Femur (tissue), 1 donor: ENCODE measurements around the gene SUFU.

Experiments used
- DNase-seq: peaks from one replicate; pipeline ENCODE4 v3.0.0-alpha.2; 2017

SUFU gene

GRCh38 chr10:102621443-102622325, 117.9 kb downstream of the SUFU start:
- DNase-seq: peak; percentile 54

GRCh38 chr10:102624094-102624493, 120.3 kb downstream of the SUFU start:
- no peak for DNase-seq

DNA sequence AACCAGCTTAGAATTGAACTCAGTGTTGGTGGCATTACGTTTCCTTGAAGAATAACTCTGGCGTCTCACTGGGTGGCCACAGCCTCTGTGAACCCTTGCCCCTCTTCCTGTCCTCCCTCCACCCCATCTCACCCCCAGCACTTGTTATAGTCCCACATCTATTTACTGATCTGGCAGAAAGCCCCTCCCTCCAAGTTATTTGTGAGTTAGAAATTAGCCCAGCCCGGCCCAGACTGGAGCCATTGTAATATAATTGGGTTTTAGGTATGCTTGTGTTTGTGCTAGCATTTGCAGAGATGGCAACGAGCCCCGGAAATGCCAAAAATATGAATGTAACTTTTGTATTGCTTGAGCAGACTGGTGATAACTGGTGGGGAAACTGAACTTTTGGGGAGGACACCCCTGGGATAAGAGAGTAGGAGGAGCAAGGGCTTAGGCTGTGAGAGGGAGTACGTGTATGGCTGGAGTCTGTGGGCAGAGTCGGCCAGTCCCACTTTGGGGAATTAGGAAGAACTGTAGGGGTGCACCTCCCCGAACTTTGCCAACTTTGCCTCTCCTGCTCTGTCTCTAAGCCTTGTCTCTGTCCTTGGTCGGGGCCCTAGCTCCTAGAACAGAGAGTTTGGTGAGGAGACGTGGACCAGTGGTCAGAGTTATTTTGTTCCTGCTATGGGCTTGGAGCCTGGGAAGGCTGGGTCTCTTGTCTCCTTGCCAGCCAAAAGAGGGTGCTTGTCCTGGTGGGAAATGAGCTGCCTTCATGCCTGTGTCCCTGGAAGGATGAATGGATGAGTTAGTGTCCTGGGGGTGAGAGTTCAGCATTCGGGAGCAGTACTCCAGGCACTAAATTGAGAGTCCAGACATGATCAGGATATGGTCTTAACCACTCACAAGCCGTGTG, 121.2 kb downstream of the SUFU start:
- DNase-seq: no peak

DNA sequence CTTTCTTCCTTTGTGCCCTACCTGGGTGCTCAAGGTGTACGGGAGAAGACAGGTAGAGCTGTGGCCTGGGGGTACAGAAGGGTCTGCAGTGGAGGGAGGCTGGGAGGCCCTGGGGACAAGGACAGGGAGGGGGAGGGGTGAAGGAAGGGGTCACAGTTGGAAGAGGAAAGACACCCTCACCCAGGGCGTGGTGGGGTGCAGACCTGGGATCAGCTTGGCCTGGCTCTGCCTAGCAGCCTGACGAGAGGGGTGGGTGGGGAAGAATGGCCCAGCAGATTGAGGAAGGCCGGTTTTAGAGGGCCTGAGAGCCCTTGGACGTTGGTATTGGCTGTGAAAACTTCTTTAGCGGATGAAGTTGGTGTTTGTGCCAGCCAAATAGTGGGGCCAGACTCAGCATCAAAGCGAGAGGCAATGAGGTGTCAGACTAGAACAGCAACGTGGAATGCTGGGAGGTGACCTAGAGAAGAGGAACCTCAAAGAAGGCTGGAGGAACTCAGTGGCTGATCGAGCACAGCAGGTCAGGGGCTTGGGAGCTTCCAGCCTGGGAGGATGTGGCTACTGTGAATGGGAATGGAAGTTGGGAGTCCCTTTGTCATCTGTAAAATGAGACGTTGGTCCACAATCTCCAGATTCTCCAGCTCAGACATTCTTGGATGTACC, 122.4 kb downstream of the SUFU start:
- no peak for DNase-seq

GRCh38 chr10:102627291-102627735, 123.5 kb downstream of the SUFU start:
- DNase-seq: peak; percentile 46

- peak; percentile 60 for DNase-seq
Measured at GRCh38 chr10:102627736-102628293, 124.0 kb downstream of the SUFU start.

DNA sequence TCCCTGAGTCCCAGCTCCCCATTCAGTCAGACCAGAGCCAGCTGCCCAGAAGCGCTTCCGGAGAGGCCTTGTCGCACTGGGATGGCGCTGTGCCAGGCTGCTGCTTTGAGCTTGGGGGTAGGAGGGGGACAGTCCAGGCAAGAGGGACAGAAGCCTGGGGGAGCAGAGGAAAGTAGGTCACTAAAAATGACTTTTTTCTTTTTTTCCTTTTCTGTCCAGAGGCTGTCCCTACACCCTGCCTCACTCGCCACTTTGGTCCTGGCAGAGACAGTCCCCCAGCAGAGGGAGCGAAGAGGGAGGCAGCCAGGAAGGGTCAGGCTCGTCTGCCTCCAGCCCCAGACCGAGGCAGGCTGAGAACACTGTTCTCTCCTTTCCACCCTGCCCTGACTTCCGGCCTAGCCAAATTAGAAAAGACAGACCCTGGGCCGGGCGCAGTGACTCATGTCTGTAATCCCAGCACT, 124.7 kb downstream of the SUFU start:
- peak; percentile 76 for DNase-seq

DNA sequence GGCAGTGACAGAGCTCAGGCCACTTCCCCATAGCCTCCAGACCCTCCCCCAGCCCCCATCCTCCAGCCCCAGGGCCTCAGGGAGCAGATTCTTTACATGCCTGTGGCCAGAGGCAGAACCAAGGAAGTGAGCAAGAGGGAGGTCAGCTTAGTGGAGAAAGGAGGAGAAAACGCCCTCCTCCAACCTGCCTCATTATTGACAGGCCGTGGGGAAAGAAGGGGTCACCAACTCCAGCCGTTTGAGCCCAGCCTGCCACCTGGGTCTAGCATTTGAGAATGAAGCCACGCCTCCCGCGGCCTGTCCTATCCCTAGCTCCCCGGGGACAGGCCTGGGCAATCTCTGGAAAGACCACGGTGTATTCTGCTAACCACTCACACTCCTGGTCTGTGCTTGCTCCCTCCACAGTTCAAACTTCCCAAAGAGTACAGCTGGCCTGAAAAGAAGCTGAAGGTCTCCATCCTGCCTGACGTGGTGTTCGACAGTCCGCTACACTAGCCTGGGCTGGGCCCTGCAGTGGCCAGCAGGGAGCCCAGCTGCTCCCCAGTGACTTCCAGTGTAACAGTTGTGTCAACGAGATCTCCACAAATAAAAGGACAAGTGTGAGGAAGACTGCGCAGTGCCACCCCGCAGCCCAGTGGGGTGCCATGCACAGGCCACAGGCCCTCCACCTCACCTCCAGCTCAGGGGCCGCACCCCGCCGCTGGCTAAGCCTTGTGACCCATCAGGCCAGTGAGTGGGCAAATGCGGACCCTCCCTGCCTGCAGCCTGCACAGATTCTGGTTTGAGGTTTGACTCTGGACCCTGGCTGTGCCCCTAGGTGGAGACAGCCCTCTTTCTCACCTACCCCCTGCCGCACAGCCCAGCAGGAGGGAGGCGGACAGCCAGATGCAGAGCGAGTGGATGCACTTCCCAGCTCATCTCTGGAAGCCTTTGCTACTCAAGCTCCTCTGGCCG, 126.2 kb downstream of the SUFU start:
- peak; percentile 68 for DNase-seq

DNA sequence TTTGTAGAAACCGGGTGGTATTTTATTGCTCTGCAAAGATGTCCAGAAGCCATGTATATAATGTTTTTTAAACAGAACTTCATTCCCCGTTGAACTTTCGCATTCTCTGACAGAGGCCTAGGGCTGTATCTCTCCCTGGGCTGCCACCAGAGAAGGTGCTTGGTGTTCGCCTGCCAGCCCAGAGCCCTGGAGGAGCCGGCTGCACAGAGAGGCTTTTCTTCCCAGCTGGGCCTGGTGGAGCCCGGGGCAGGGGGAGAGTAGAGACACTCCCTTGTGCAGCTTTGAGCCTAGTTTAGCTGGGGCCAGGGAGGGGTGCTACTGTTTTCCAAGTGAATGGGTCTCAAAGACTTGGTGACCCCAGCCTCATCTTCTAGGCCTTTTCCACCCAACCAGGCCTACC, 126.9 kb downstream of the SUFU start:
- no peak for DNase-seq

DNA sequence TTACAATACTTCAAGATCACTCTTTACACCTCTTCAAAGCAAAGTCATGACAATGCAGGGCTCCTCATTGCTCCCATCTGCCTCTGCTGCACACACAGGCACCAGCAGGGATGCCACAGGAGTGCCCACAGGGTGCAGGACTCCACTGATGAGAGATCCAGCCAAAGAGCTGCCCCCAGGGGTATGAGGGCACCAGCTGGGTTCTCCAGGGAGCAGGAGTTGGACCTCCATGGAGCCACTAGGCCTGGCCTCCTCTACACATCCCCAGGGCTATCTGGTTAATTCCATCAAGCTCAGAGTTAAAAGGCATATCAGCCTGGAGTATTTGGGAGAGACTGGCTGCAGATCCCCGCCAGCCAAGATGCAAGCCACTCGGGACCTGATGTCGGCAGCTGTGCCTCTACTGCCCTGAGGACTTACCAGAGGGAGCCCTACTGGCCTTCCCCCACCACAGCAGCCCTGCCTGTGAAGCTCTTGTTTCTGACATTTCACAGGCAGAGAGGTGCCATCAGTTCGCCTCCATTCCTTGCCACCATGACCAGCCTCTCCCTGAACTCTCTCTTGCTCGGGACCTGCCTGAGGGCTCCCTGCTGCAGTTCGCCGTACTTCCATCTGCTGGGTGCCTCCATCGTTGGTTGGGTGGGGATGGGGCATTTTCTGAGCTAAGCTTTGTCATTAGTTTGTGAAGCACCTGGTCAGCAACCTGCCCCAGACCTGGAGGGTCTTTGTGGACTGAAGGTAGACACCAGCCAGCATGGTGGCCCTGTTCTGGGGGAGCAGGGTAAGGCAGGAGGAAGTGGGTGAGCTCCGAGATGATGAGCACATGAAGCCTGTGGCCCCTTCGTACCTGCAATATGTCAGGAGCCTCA, 128.0 kb downstream of the SUFU start:
- no peak for DNase-seq

DNA sequence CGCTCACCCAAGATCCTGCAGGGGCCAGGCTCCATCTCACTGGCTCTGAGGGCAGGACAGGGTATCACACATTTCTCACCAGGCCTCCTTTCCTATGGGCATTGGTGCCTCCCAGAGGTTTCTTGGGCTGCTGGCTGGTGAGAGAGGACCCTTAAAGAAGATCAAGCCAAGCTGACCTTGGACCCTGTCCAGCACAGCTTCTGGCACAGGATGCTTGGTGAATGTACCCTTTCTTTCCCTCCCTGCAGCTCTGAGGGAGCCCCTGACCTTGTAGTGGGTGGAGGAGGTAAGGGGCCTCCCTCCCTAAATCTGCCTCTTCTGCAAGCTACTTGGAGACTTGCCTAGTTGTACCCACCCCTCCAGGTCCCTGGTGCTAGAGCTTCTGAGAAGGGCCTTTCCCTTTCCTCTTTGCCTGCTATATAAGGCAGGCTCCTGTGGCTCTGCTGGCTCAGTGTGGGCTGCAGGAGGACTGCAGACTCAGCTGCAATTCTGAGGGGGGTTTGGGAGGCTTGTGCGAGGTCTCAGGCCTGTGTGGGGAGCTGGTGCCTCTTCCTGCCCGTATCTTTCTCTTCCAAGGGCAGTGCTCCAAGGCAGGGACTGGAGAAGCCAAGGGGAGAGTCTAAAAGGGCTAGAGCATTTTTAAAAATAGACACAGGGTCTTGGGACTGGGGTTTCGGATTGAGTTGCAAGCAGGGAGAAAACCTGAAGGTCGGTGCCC, 128.8 kb downstream of the SUFU start:
- DNase-seq: peak; percentile 89

DNA sequence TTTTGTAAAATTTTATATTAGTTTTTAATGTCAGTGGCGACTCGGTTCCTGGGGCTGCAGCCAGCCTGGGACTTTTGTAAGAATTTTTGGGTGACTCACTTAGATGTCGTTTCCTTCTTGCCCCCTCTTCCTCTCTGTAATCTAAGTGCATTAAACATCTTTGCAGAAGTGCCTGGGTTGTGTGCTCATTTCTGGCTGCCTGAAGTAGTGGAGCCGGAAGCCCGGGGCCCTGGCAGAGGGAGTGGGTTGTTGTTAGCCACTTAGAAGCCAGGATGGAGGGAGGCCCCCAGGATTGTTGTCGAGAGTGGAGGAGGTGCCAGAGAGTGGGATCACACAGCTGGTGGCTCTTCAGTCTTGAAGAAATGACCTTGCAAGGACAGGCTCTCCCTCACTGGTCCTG, 129.5 kb downstream of the SUFU start:
- peak; percentile 72 for DNase-seq

GRCh38 chr10:102633848-102634247, 130.1 kb downstream of the SUFU start:
- DNase-seq: no peak

DNA sequence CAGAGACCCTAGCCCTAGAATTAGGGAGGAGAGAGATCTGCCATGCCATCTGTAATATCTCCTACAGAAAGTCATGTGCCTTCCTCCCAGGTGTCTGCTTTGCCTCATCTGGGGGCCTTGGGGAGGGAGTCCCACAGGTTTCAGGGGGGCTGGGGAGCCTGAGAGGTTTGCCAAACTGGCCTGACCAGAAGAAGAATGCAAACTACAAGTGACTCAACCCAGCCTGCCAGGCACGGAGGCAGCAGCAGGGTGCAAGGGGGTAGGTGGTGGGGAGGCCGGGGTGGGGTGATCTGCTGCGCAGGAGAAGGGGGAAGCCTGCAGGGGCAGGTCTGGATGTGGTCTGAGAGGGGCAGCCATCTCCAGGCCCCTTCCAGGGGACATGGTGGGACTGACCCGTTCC, 130.9 kb downstream of the SUFU start:
- no peak for DNase-seq

GRCh38 chr10:102635377-102635776, 131.6 kb downstream of the SUFU start:
- peak; percentile 28 for DNase-seq

DNA sequence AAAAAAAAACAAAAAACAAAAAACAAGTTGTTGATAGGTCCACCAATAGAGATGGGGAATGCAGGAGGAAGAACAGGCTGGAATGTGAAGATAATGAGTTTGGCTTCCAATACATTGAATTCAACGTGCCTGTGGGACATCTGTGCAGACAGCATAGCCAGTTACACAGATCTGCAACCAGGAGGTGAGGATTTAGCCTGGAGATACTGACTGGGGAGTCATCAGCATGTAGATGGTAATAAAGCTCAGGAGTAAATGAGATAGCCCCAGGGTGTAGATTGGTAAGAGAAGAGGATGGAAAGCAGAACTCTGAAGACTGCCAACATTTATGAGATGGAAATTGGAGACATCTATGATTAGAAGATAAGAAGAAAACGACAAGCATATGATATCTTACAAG, 135.8 kb downstream of the SUFU start:
- DNase-seq: no peak

DNA sequence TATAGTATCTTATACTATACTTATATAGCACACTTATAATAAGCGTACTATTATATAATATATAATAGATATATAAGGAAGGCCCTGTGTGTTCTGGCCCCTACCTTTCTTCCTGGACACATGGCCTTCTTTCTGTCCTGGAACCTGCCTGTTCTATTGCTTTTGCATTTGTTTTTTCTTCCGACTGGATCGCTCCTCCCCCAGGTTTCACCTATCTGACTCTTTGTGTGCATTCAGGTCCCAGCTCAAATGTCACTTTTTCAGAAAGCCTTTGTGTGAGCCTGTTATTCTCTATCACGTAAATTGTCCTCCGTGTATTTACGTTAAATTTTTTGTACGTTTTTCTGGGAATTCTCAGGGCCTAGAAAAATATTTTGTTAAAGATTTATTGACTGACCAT, 137.6 kb downstream of the SUFU start:
- DNase-seq: no peak

- peak; percentile 99 for DNase-seq
Measured at GRCh38 chr10:102641880-102642735, 138.3 kb downstream of the SUFU start.
